ENCODE data around the gene RETREG1.

Gene RETREG1

GRCh38 chr5:16616536-16617273, at the start of gene RETREG1:
RETREG1 (minus strand) TSS chr5:16616997; CDS start chr5:16616971, 26 bp downstream.
- ChIA-PET CTCF (interaction anchor here (0.6 to 1.1 kb wide), 2 partner anchors 64 to 197 kb away, joined by 3 to 4 read pairs; no protein-coding TSS in a partner anchor), POLR2A (interaction anchor here (0.8 to 0.9 kb wide), 2 partner anchors 9 to 16 kb away, joined by 3 to 4 read pairs; no protein-coding TSS in a partner anchor)
- Histone ChIP-seq H3K36me3 (ENCODE audit: control insufficient read depth in 2 of 2, insufficient read depth in 1 of 2, low read length in 2 of 2) (peaks cover 0 to 4% of the 10 kb centered on the region in 2 experiments; a peak in 1 of 3 replicates), H3K4me3 (ENCODE audit: low read depth, low read length) (peak within 1 kb of the TSS; percentile 54), H3K9me3 (ENCODE audit: control insufficient read depth, insufficient read depth, low read depth, low read length) (no peaks in the 10 kb centered on the region), H3K4me1 (ENCODE audit: control insufficient read depth, insufficient read depth, low read length) (peaks cover 22% of the 10 kb centered on the region), H3K27ac (ENCODE audit: extremely low read depth, low read depth, low read length) (peak within 1 kb of the TSS; percentile 64; the same call in 1 of the 2 replicates)
- TF ChIP-seq REPIN1 (tag by site-specific recombination; IDR thresholded peaks at IDR 0.05; ENCODE audit: low read depth), result no peak
- peak; percentile 51; the same call in 1 of the 2 replicates for TF ChIP-seq SP3 (tag by site-specific recombination; IDR thresholded peaks at IDR 0.05)
- no peak for TF ChIP-seq HOXD13 (CRISPR knock-in tag; IDR thresholded peaks at IDR 0.05; ENCODE audit: borderline replicate concordance)
- TF ChIP-seq OSR2 (tag by site-specific recombination; IDR thresholded peaks at IDR 0.05), result peak; percentile 18; the same call in 1 of the 2 replicates
- 0 out of 2 replicates have a peak, but pooled peaks have one; percentile 26 for TF ChIP-seq ZNF596 (tag by site-specific recombination; IDR thresholded peaks at IDR 0.05)
- no peak for TF ChIP-seq ZNF112 (tag by site-specific recombination; IDR thresholded peaks at IDR 0.05)
- peak; percentile 58 for TF ChIP-seq YY1 (tag by site-specific recombination; IDR thresholded peaks at IDR 0.05)
- TF ChIP-seq GLIS1 (tag by site-specific recombination; IDR thresholded peaks at IDR 0.05), result peak; percentile 79
- TF ChIP-seq ZNF623 (tag by site-specific recombination; IDR thresholded peaks at IDR 0.05), result no peak
- peak; percentile 66 for TF ChIP-seq KLF9 (tag by site-specific recombination; IDR thresholded peaks at IDR 0.05; ENCODE audit: low read depth)
- TF ChIP-seq ZNF423 (tag by site-specific recombination; IDR thresholded peaks at IDR 0.05), result peak; percentile 95
- TF ChIP-seq ZNF48 (tag by site-specific recombination; IDR thresholded peaks at IDR 0.05), result no peak
- TF ChIP-seq ZNF660 (tag by site-specific recombination; IDR thresholded peaks at IDR 0.05), result peak; percentile 65
- peak; percentile 65; the same call in 1 of the 2 replicates for TF ChIP-seq ZBTB10 (tag by site-specific recombination; IDR thresholded peaks at IDR 0.05)
- TF ChIP-seq PBX3 (CRISPR knock-in tag; IDR thresholded peaks at IDR 0.05), result peak; percentile 63; the same call in 1 of the 2 replicates
- 0 out of 2 replicates have a peak, but pooled peaks have one; percentile 62 for TF ChIP-seq ZNF561 (tag by site-specific recombination; IDR thresholded peaks at IDR 0.05; ENCODE audit: borderline replicate concordance)
- peak; percentile 94 for TF ChIP-seq KLF1 (tag by site-specific recombination; IDR thresholded peaks at IDR 0.05)
- TF ChIP-seq KLF7 (tag by site-specific recombination; IDR thresholded peaks at IDR 0.05; ENCODE audit: borderline replicate concordance), result peak; percentile 66; the same call in 1 of the 2 replicates
- peak; percentile 32; the same call in 1 of the 2 replicates for TF ChIP-seq ZNF600 (tag by site-specific recombination; IDR thresholded peaks at IDR 0.05)
- peak; percentile 92; the same call in 1 of the 2 replicates for TF ChIP-seq ZSCAN30 (tag by site-specific recombination; IDR thresholded peaks at IDR 0.05)
- no peak for TF ChIP-seq ZNF223 (tag by site-specific recombination; IDR thresholded peaks at IDR 0.05)
- peak; percentile 64 for TF ChIP-seq ZBTB26 (tag by site-specific recombination; optimal IDR thresholded peaks at IDR 0.05)
- no peak for TF ChIP-seq ZNF184 (tag by site-specific recombination; IDR thresholded peaks at IDR 0.05)
- TF ChIP-seq ZNF398 (tag by site-specific recombination; IDR thresholded peaks at IDR 0.05), result peak; percentile 42; the same call in 1 of the 2 replicates
- TF ChIP-seq ZSCAN16 (tag by site-specific recombination; IDR thresholded peaks at IDR 0.05), result no peak
- TF ChIP-seq ZXDB (tag by site-specific recombination; IDR thresholded peaks at IDR 0.05), result 0 out of 2 replicates have a peak, but pooled peaks have one; percentile 1
- peak; percentile 94 for TF ChIP-seq BCL6B (tag by site-specific recombination; IDR thresholded peaks at IDR 0.05)
- 0 out of 2 replicates have a peak, but pooled peaks have one; percentile 10 for TF ChIP-seq ZEB2 (tag by site-specific recombination; IDR thresholded peaks at IDR 0.05)
- TF ChIP-seq IKZF3 (tag by site-specific recombination; IDR thresholded peaks at IDR 0.05), result 0 out of 2 replicates have a peak, but pooled peaks have one; percentile 55
- peak; percentile 50 for TF ChIP-seq ZIC2 (tag by site-specific recombination; IDR thresholded peaks at IDR 0.05)
